Liver (tissue), 9 donors: Measurements from ENCODE around the gene SAMD14. TPM values are rescaled to one million over a fixed set of nuclear protein-coding genes. Genes with fewer than 3 reads are reported as not detected.
A peak's percentile ranks its signal among the peaks of the same experiment; 100 is the strongest.

Experiments
- DNase-seq: peaks from one replicate; pipeline ENCODE4 v3.0.0-alpha.2; 2017; ENCODE audit warnings: low spot score
- H3K27ac ChIP-seq, 2 donors: one replicate each; pipeline ENCODE4 v1.7.0; 2013; ENCODE audit warnings: inconsistent platforms in 2 of 2, low read length in 2 of 2, control low read depth in 1 of 2, low read depth in 1 of 2, mild to moderate bottlenecking in 1 of 2
- H3K27me3 ChIP-seq, 4 donors: one replicate each; pipeline versions ENCODE4 v1.6.1 to v1.7.0; 2013; ENCODE audit warnings: low read length in 3 of 4, inconsistent platforms in 1 of 4, mild to moderate bottlenecking in 1 of 4, moderate library complexity in 1 of 4; ENCODE audit not compliant: control insufficient read depth in 4 of 4, insufficient read depth in 4 of 4
- H3K36me3 ChIP-seq, 4 donors: one replicate each; pipeline versions ENCODE4 v1.6.1 to v1.7.0; 2013; ENCODE audit warnings: low read length in 3 of 4, mild to moderate bottlenecking in 3 of 4, low read depth in 1 of 4, moderate library complexity in 1 of 4; ENCODE audit not compliant: control insufficient read depth in 4 of 4, insufficient read depth in 3 of 4
- H3K4me1 ChIP-seq, 4 donors: one replicate each; pipeline versions ENCODE4 v1.6.1 to v1.7.0; 2013; ENCODE audit warnings: low read length in 3 of 4, mild to moderate bottlenecking in 3 of 4, moderate library complexity in 1 of 4; ENCODE audit not compliant: control insufficient read depth in 4 of 4, insufficient read depth in 4 of 4
- H3K4me3 ChIP-seq, 3 donors: one replicate each; pipeline versions ENCODE4 v1.6.1 to v1.7.0; 2013; ENCODE audit warnings: low read length in 3 of 3, control low read depth in 1 of 3, low read depth in 1 of 3, mild to moderate bottlenecking in 1 of 3
- H3K9ac ChIP-seq, 2 donors: one replicate each; pipeline ENCODE4 v1.7.0; 2013; ENCODE audit warnings: low read length in 2 of 2, mild to moderate bottlenecking in 2 of 2, moderate library complexity in 2 of 2, control low read depth in 1 of 2, low read depth in 1 of 2
- H3K9me3 ChIP-seq, 4 donors: one replicate each; pipeline versions ENCODE4 v1.6.1 to v1.7.0; 2013; ENCODE audit warnings: low read length in 3 of 4; ENCODE audit not compliant: control insufficient read depth in 4 of 4
- ATF3 ChIP-seq: IDR thresholded peaks from 2 replicates; pipeline ENCODE4 v1.6.1; 2016; ENCODE audit warnings: antibody characterized with exemption
- CTCF ChIP-seq: fragments of 150-350 bp; IDR thresholded peaks from 2 replicates; pipeline ENCODE4 v1.5.1; 2017; ENCODE audit warnings: improper control_type of control experiment, low read depth, low read length; ENCODE audit not compliant: missing input control
- EGR1 ChIP-seq, 2 donors: IDR thresholded peaks; 2 replicates each; pipeline ENCODE4 v1.6.1; 2016 to 2018; ENCODE audit warnings: antibody characterized with exemption in 2 of 2, low read depth in 2 of 2
- FOXA2 ChIP-seq: IDR thresholded peaks from 2 replicates; pipeline ENCODE4 v1.6.1; 2016; ENCODE audit warnings: antibody characterized with exemption
- GABPA ChIP-seq, 2 donors: IDR thresholded peaks in 1 of 2; conservative IDR thresholded peaks in 1 of 2; 2 replicates each; pipeline ENCODE4 v1.6.1; 2016; ENCODE audit warnings: antibody characterized with exemption in 2 of 2, mild to moderate bottlenecking in 1 of 2, moderate library complexity in 1 of 2
- HNF4G ChIP-seq: IDR thresholded peaks from 2 replicates; pipeline ENCODE4 v1.6.1; 2016; ENCODE audit warnings: antibody characterized with exemption
- JUND ChIP-seq, 2 donors: IDR thresholded peaks; 2 replicates each; pipeline ENCODE4 v1.6.1; 2016; ENCODE audit warnings: antibody characterized with exemption in 2 of 2
- MAX ChIP-seq: IDR thresholded peaks from 2 replicates; pipeline ENCODE4 v1.6.1; 2016; ENCODE audit warnings: antibody characterized with exemption
- NR2F2 ChIP-seq: IDR thresholded peaks from 2 replicates; pipeline ENCODE4 v1.6.1; 2016; ENCODE audit warnings: antibody characterized with exemption
- REST ChIP-seq: IDR thresholded peaks from 2 replicates; pipeline ENCODE4 v1.6.1; 2016; ENCODE audit warnings: antibody characterized with exemption, mild to moderate bottlenecking
- RXRA ChIP-seq, 2 donors: IDR thresholded peaks; 2 replicates each; pipeline ENCODE4 v1.6.1; 2017 to 2018; ENCODE audit warnings: antibody characterized with exemption in 2 of 2, mild to moderate bottlenecking in 1 of 2
- SP1 ChIP-seq: IDR thresholded peaks from 2 replicates; pipeline ENCODE4 v1.6.1; 2018; ENCODE audit warnings: antibody characterized with exemption, mild to moderate bottlenecking
- YY1 ChIP-seq: IDR thresholded peaks from 2 replicates; pipeline ENCODE4 v1.6.1; 2016; ENCODE audit warnings: antibody characterized with exemption, mild to moderate bottlenecking
- ZBTB33 ChIP-seq: IDR thresholded peaks from 2 replicates; pipeline ENCODE4 v1.6.1; 2016; ENCODE audit warnings: antibody characterized with exemption
- WGBS: extraction: QIAGEN DNeasy Blood & Tissue Kit; methylation state at CpG from one replicate; pipeline ENCODE4 v1.1.7; 2013; 5-methylcytosine and 5-hydroxymethylcytosine counted together
- polyA plus RNA-seq, 2 donors: library from polyadenylated mRNA; stranded (reverse) in 1 of 2; unstranded in 1 of 2; fragments of 200-250 nt in 1 of 2; fragments of >200 nt in 1 of 2; fragmentation: Nextera tagmentation in 1 of 2; extraction: Ambion mirVana in 1 of 2; gene quantifications; one replicate each; pipeline versions ENCODE4 v1.2.1 to v1.2.3, GENCODE V29; 2013 to 2015
- total RNA-seq, 2 donors: library from RNA; depleted of rRNA; stranded (reverse); fragments of >200 nt; gene quantifications; one replicate each; pipeline ENCODE4 v1.2.3, GENCODE V29; 2014
- donor health status: healthy.
- donor health status: healthy.
- donor health status: healthy.
- donor health status: healthy.
- donor health status: healthy.

The SAMD14 gene
- total and polyA plus RNA-seq, 4 donors, result 0.50 to 0.84 (median 0.67) TPM; not detected in 1

GRCh38 chr17:50129353-50129727 is 620 bp downstream of the SAMD14 start:
- H3K27me3 ChIP-seq, result peaks cover 0 to 6% (median 0%) of the 10 kb centered on the region in 4 donors
- H3K9me3 ChIP-seq, result no peaks in the 10 kb centered on the region
- H3K36me3 ChIP-seq, result no peaks in the 10 kb centered on the region
- H3K9ac ChIP-seq, result no peak overlapping the region
- DNase-seq, result no peak
- H3K4me3 ChIP-seq, result peak overlapping the region in 1 of 3 donors; percentile 52
- TF ChIP-seq GABPA (IDR thresholded peaks at IDR 0.05 in 1 of 2, conservative IDR thresholded peaks at IDR 0.05 in 1 of 2), result no peak
- no peak for TF ChIP-seq CTCF
- TF ChIP-seq REST, result no peak
- TF ChIP-seq EGR1 (IDR thresholded peaks at IDR 0.05; ENCODE audit: low read depth in 2 of 2), result no peak
- TF ChIP-seq YY1, result no peak
- no peak for TF ChIP-seq FOXA2
- no peak for TF ChIP-seq HNF4G
- TF ChIP-seq MAX, result no peak
- no peak for TF ChIP-seq SP1
- TF ChIP-seq ZBTB33, result no peak
- no peak for TF ChIP-seq JUND (IDR thresholded peaks at IDR 0.05)
- no peak for TF ChIP-seq NR2F2
- WGBS, result 3% methylated on average over 31 of the region's 31 CpGs
- no peak overlapping the region for H3K27ac ChIP-seq
- peaks cover 0 to 5% (median 3%) of the 10 kb centered on the region in 4 donors for H3K4me1 ChIP-seq

GRCh38 chr17:50128441-50129352 is 1.3 kb downstream of the SAMD14 start:
- no peaks in the 10 kb centered on the region for H3K36me3 ChIP-seq
- peak overlapping the region in 2 of 3 donors; percentile 21 to 52 for H3K4me3 ChIP-seq
- no peak overlapping the region for H3K9ac ChIP-seq
- no peak for DNase-seq
- no peaks in the 10 kb centered on the region for H3K9me3 ChIP-seq
- H3K27me3 ChIP-seq, result peaks cover 0 to 6% (median 0%) of the 10 kb centered on the region in 4 donors
- WGBS, result 15% methylated on average over 32 of the region's 32 CpGs
- H3K27ac ChIP-seq, result no peak overlapping the region
- H3K4me1 ChIP-seq, result peaks cover 0 to 5% (median 3%) of the 10 kb centered on the region in 4 donors
- peak in 1 of 2 donors; percentile 68 for TF ChIP-seq GABPA (IDR thresholded peaks at IDR 0.05 in 1 of 2, conservative IDR thresholded peaks at IDR 0.05 in 1 of 2)
- TF ChIP-seq EGR1 (IDR thresholded peaks at IDR 0.05; ENCODE audit: low read depth in 2 of 2), result no peak
- TF ChIP-seq REST, result no peak
- TF ChIP-seq ATF3, result no peak
- no peak for TF ChIP-seq CTCF
- no peak for TF ChIP-seq RXRA (IDR thresholded peaks at IDR 0.05)
- no peak for TF ChIP-seq YY1
